ENCODE data around the gene ABCB10.
A peak's percentile ranks its signal among the peaks of the same experiment; 100 is the strongest.
"Not testable (repeated sequence)": the region's sequence is repeated elsewhere in the genome, so short reads cannot be mapped to it uniquely, and the experiment has no call there.

ABCB10 gene

GRCh38 chr1:229558460-229559335, at the start of gene ABCB10:
Gene ABCB10 (minus strand): TSS chr1:229558707. CDS start chr1:229558652, 55 bp downstream.
- peak; percentile 96 for DNase-seq

DNA sequence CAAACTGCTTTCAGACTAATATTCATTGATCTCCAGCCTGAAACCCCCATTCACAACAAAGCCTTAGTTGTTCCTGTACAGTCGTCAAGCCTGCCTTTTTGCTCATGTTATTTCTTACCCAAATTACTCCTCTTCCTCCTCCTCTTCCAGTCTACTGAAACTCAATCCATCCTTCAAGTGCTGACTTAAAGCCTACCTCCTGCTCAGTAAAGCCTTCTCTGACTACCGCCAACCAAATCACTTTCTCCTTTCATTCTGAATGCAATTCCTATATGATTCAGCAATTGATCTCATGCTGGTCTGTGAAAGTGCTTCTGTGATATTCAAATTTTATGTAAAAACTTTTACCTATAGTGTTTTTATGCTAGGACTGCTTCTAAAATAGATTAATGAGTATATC, 48.9 kb upstream of the ABCB10 start:
- peak; percentile 46 for DNase-seq

GRCh38 chr1:229603371-229604005, 45.0 kb upstream of the ABCB10 start:
- DNase-seq, result no peak

- peak; percentile 25 for DNase-seq
These were observed 41.7 kb upstream of the ABCB10 start for GRCh38 chr1:229600229-229600628.

DNA sequence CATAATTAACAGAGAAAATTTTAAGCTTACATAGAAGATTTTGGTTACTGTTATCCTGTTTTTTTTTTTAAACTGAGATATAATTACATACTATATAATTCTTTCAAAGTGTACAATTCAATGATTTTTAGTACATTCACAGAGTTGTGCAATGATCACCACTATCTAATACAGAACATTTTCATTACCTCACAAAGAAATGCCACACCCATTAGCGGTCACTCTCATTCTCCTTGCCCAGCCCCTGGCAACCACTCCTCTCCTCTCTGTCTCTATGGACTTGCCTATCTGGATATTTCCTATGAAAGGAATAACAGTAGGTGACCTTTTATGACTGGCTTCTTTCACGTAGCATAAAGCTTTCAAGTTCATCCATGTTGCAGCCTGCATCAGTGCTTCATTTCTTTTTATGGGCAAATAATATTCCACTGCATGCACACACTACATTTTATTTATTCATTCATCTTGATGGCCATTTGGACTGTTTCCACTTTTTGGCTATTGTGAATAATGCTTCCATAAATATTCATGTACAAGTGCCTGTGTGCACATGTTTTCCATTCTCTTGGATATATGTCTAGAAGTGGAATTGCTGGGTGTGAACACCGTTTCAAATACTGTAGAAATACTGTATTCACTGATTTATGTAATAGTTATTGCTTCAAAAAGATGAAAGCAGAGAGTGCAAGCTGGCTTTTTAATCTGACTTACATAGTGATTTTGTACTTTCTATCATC, 40.9 kb upstream of the ABCB10 start:
- no peak for DNase-seq

DNA sequence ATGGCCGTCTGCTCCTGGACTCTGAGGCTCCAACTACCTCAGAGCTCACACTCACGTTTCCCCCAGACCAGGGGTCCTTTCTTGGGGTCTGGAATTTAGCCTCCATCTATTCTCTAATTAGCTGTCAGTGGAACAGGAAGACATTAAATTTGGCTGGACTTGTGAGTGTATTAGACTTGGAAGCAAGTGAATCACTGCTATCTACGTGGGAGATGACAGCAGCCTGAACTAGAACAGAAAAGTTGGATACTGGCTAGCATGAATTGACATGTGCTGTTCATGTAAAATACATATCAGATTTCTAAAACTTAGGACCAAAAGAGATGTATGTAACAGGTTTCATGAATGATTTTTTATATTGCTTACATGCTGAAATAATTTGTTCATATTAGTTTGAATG, 39.4 kb upstream of the ABCB10 start:
- no peak for DNase-seq

DNA sequence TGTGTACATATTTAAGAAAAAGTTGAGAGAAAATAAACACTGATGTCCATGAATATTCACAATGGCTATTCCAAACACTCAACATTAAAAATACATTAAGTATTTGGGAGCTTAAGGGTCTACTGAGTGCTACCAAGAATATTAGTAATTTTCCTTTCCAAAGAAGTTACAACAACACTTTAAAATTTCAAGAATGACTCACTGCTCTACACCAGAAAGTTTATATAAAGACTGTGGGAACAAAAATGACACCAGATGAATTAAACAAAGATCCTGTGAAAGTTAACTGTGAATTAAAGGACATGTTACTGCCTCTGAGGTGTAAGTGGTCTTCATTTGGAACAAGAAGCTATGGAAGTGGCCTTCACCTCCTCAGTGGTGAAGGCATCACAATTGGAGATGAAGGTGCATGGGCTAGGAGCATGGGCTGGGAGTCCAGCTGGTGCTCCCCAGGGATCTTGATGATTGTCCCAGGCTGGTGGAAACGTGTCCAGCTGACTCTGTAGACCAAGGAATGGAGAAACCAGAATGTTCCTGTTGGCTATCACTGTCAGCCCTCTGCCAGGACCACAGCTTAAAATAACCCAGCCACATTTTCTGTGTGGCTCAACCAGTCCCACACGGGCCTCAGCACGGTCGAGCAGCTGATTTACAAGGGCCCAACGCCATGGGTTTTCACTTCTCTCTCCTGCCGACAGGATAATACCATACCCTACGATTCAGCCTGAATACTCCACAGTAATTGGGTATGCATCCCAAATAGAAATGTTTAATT, 38.6 kb upstream of the ABCB10 start:
- no peak for DNase-seq

DNA sequence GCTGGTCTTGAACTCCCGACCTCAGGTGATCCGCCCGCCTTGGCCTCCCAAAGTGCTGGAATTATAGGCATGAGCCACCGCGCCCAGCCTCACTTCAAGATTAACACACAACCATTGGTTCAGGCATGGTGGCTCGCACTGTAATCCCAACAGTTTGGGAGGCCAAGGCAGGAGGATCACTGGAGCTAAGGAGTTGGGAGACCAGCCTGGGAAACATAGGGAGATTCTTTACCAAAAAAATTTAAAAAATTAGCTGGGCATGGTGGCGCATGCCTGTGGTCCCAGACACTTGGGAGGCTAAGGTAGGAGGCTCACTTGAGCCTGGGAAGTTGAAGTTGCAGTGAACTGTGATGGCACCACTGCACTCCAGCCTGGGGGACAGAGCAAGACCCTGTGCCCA, 37.4 kb upstream of the ABCB10 start:
- DNase-seq, result not testable (repeated sequence)

DNA sequence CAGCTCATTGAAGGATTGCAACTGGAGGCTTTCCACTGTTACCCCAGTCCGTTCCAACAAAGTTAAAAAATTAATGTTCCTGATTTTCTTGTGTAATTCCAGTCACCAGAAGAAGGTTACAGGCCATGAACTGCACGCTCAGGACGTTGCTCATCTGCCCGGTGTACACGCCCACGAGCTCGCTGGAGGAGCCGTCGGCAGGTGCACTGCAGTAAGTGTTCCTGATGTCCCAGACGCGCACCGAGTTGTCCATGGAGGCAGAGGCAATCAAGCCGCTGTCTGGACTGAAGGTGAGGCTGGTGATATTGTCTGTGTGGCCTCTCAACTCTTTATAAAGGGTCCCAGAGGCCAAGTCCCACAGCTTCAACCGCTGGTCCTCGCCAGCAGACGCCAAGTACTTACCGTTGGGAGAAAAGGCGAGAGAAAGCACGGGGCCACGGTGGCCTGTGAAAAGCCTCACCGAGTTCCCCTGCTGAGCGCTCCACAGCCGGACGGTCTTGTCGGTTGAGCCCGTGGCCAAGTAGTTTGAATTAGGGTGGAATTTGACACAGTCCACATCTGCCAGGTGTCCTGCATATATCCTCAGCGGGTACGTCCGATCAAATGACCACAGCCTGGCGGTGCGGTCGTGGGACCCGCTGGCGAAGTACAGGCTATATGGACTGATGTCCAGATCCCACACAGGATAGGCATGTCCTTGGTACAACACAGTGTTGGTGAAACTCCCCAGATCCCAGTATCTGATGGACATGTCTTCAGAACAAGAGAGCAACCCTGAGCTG, 35.9 kb upstream of the ABCB10 start:
- no peak for DNase-seq

DNA sequence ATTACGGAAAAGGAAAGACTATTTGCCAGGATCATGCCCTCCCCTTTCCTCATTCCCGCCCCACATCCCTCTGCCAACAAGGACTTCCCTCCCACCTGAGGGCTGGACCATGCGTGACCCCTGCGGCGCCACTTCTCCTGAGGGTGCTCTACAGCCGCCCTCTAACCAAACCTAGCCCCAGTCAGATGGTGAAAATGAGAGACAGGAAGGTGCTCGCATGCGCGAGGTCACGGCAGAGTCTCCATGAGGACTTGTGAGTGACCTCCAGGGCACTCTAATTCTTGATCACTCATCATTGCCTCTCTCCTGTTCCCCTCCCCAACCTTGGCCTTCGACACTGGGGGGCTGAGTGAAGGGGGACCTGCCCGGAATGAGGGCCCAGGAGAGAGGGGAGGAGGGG, 35.3 kb upstream of the ABCB10 start:
- no peak for DNase-seq

DNA sequence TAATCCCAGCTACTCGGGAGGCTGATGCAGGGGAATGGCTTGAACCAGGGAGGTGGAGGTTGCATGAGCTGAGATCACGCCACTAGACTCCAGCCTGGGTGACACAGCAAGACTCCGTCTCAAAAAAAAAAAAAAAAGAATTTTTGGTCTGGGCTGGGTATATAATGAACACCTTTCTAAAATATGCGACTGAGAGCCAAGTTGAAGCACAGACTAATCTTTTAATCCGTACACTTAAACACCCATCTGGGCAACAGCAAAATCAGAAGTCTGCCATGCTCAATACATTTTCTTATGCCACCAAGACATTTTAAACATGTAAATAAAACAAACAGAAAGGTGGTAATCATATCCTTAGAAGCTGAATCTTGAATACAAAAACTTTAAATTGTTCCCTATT, 31.6 kb upstream of the ABCB10 start:
- DNase-seq, result no peak

GRCh38 chr1:229585338-229585737, 26.8 kb upstream of the ABCB10 start:
- no peak for DNase-seq

GRCh38 chr1:229582715-229583114, 24.2 kb upstream of the ABCB10 start:
- DNase-seq, result no peak

GRCh38 chr1:229582011-229582694, 23.6 kb upstream of the ABCB10 start:
- no peak for DNase-seq

DNA sequence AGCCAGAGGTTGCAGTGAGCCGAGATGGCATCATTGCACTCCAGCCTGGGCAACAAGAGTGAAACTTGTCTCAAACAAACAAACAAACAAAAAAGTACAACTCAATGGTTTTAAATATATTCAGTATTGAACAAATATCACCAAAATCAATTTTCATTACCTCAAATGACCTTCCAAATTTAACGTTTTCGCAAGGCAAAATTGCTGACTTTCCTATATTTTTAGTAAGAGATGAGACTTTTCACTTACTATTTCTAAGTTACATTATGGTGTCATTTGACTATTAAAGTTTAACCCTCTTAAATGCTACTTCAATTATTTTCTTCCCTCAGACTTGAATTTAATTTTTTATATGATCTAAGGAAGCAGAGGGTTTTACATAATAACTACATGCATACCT, 23.0 kb upstream of the ABCB10 start:
- no peak for DNase-seq

DNA sequence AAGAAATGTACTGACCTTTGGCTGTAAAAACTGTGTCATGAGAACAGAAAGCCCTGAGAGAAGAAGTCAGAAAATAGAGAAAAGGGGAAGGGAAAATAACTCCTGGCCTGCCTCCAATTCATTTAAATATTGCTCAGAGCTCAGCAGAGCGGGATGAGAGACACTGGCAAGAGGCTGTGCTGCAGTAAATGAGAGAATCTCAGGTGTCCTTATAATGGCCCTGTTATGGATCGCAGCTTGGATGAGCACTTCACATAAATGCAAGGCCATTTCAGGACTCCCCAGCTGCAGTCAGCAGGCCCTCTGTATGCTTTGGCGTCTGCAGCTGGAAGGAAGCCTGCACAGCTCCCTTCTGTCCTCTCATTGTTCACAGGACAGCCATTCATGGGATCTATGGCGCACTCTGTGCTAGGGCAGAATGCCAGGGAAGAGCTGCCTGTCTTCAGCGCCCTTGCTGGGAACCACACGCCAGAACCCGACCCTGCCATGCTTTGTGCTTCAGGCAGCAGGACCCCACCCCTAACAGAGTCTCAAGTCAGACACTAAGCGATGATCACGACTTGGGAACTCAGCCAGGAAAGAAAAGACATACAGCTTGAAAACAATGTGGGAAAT, 20.7 kb upstream of the ABCB10 start:
- no peak for DNase-seq

DNA sequence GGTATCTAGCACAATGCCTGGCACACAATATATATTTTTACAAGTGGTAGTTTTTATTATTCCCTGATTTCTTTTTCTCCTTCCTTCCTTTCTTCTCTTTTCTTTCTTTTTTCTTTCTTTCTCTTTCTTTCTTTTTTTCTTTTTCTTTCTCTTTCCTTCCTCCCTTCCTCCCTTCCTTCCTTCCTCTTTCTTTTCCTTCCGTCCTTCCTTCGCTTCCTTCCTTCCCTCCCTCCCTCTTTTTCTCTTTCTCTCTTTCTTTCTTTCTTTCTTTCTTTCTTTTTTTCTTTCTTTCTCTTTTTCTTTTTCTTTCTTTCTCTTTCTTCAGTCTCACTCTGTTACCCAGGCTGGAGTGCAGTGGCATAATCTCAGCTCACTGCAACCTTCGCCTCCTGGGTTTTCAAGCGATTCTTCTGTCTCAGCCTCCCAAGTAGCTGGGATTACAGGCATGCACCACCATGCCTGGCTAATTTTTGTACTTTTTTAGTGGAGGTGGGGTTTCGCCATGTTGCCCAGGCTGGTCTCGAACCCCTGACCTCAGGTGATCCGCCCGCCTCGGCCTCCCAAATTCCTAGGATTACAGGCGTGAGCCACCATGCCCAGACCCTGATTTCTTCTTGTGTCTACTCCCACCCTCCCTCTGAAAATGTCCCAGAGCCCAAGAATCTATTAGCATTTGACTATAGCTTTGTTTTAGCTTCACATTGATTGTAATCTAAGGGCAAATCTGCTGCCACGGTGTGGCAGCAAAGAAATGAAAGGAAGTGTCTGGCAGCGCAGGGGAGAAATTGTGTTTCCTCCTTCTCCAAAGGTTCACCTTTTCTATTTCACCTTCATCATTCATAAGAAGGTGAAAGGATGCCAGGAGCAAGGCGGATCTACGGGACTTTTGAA, 19.9 kb upstream of the ABCB10 start:
- DNase-seq, result no peak

DNA sequence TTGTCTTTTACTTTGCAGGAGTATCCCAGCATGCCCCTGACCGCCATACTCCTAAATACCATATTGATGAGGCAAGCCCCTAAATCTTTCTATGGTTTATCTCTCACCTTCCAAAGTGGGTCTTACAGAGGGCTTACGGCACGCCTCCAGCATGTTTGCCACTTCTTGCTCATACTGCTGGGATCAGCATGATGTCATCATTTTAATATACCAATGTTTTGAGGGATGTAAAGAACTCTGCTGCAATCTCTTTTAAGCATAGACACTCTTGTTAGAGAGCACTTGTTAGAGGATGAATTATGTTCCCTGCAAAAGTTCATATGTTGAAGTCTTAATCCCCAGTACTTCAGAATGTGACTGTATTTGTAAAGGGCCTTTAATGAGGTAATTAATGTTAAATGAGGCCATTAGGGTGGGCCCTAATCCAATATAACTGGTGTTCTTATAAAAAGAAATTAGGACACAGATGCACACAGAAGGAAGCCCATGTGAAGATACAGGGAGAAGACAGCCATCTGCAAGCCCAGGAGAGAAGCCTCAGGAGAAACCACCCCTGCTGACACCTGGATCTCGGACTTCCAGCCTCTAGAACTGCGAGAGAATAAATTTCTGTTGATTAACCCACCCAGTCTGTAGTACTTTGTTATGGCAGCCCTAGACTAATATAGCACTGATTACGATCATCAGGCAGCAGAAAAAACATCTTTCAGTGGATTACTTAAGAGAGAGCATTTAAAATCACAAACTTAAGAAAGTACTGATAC, 16.4 kb upstream of the ABCB10 start:
- DNase-seq, result no peak

GRCh38 chr1:229572286-229572685, 13.8 kb upstream of the ABCB10 start:
- no peak for DNase-seq

Data from activated CD4-positive, alpha-beta T cell treated with anti-CD3 and anti-CD28 coated beads, Interleukin-10, Interleukin-2, amounts not matched to agents 100 ng/mL and 50 ng/mL, durations not matched to agents 16 hours and 8 hours (primary cell).